Neural cell (in vitro differentiated cells): Measurements from ENCODE around the gene HBZ. TPM values are rescaled to one million over a fixed set of nuclear protein-coding genes. Genes with fewer than 3 reads are reported as not detected.
"Not testable (repeated sequence)": the region's sequence is repeated elsewhere in the genome, so short reads cannot be mapped to it uniquely, and the experiment has no call there.

ENCODE experiments used
- H2AFZ ChIP-seq: fragments of 200-600, 300-800 bp; sonication (generic), shearing (Covaris generic); 2 replicates; pipeline ENCODE4 v1.6.0; 2014; ENCODE audit warnings: low read depth, mild to moderate bottlenecking, antibody characterized with exemption, low read length, moderate library complexity
- H3F3A ChIP-seq: fragments of 200-600 bp; shearing (Covaris generic); 2 replicates; pipeline ENCODE4 v1.6.1; 2016; ENCODE audit warnings: mild to moderate bottlenecking, moderate library complexity, mixed read lengths, antibody characterized with exemption, low read length; ENCODE audit not compliant: insufficient read depth, poor library complexity, severe bottlenecking
- H3K27ac ChIP-seq: fragments of 200-600, 300-800 bp; sonication (generic), shearing (Covaris generic); 2 replicates; pipeline ENCODE4 v1.5.1; 2014; ENCODE audit warnings: mild to moderate bottlenecking, low read length, moderate library complexity
- H3K27me3 ChIP-seq: fragments of 300-800, 200-600 bp; sonication (generic), shearing (Covaris generic); 2 replicates; pipeline ENCODE4 v1.6.0; 2014; ENCODE audit warnings: mild to moderate bottlenecking, low read depth, low read length, moderate library complexity; ENCODE audit not compliant: insufficient read depth
- H3K36me3 ChIP-seq: fragments of 300-800, 200-600 bp; sonication (generic), shearing (Covaris generic); 2 replicates; pipeline ENCODE4 v1.5.1; 2014; ENCODE audit warnings: mild to moderate bottlenecking, antibody characterized with exemption, low read length, moderate library complexity; ENCODE audit not compliant: insufficient read depth
- H3K4me2 ChIP-seq: fragments of 300-800, 200-600 bp; sonication (generic), shearing (Covaris generic); 2 replicates; pipeline ENCODE4 v1.6.0; 2014; ENCODE audit warnings: mild to moderate bottlenecking, low read length
- H3K4me3 ChIP-seq: fragments of 300-800, 200-600 bp; sonication (generic), shearing (Covaris generic); 2 replicates; pipeline ENCODE4 v1.5.1; 2014; ENCODE audit warnings: mild to moderate bottlenecking, low read length, moderate library complexity
- H3K79me2 ChIP-seq: fragments of 200-600 bp; shearing (Covaris generic); replicated peaks from 2 replicates; pipeline ENCODE4 v1.6.0; 2014; ENCODE audit warnings: mild to moderate bottlenecking, low read length, moderate library complexity; ENCODE audit not compliant: insufficient read depth
- H3K9ac ChIP-seq: fragments of 300-800, 200-600 bp; sonication (generic), shearing (Covaris generic); 2 replicates; pipeline ENCODE4 v1.6.1; 2016; ENCODE audit warnings: mild to moderate bottlenecking, low read length, mixed read lengths
- H3K9me2 ChIP-seq: fragments of 200-600 bp; shearing (Covaris generic); 2 replicates; pipeline ENCODE4 v1.6.1; 2016; ENCODE audit warnings: mild to moderate bottlenecking, low read length, mixed read lengths; ENCODE audit not compliant: insufficient read depth
- H3K9me3 ChIP-seq: fragments of 200-600, 300-800 bp; sonication (generic), shearing (Covaris generic); 2 replicates; pipeline ENCODE4 v1.6.1; 2016; ENCODE audit warnings: mild to moderate bottlenecking, mixed run types, low read length, moderate library complexity, mixed read lengths
- H4K20me1 ChIP-seq: fragments of 200-600 bp; shearing (Covaris generic); 2 replicates; pipeline ENCODE4 v1.6.1; 2016; ENCODE audit warnings: mild to moderate bottlenecking, mixed run types; ENCODE audit not compliant: insufficient read depth
- EP300 ChIP-seq: fragments of 450-650 bp; conservative IDR thresholded peaks from 2 replicates; pipeline ENCODE4 v1.6.1; 2014; ENCODE audit warnings: antibody characterized with exemption, mild to moderate bottlenecking, moderate library complexity; ENCODE audit not compliant: poor library complexity, severe bottlenecking
- EZH2 ChIP-seq: fragments of 200-600, 300-800 bp; shearing (Covaris generic), sonication (generic); IDR thresholded peaks from 2 replicates; pipeline ENCODE4 v1.6.1; 2014; ENCODE audit warnings: antibody characterized with exemption, low read length, borderline replicate concordance, mild to moderate bottlenecking; ENCODE audit not compliant: insufficient read depth, poor library complexity, severe bottlenecking
- MXI1 ChIP-seq: fragments of 450-650 bp; conservative IDR thresholded peaks from 2 replicates; pipeline ENCODE4 v1.6.1; 2014; ENCODE audit warnings: antibody characterized with exemption, mild to moderate bottlenecking; ENCODE audit not compliant: poor library complexity, severe bottlenecking
- POLR2AphosphoS5 ChIP-seq: IDR thresholded peaks from 2 replicates; pipeline ENCODE4 v1.6.1; 2012
- RAD21 ChIP-seq: fragments of 450-650 bp; conservative IDR thresholded peaks from 2 replicates; pipeline ENCODE4 v1.6.1; 2014; ENCODE audit warnings: antibody characterized with exemption, mild to moderate bottlenecking, moderate library complexity
- REST ChIP-seq: IDR thresholded peaks from 2 replicates; pipeline ENCODE4 v1.6.1; 2012; ENCODE audit warnings: borderline replicate concordance
- SMC3 ChIP-seq: fragments of 450-650 bp; conservative IDR thresholded peaks from 2 replicates; pipeline ENCODE4 v1.6.1; 2014; ENCODE audit warnings: antibody characterized with exemption, mild to moderate bottlenecking, moderate library complexity; ENCODE audit not compliant: poor library complexity
- TAF1 ChIP-seq: IDR thresholded peaks from 2 replicates; pipeline ENCODE4 v1.6.1; 2012; ENCODE audit warnings: low read depth
- polyA plus RNA-seq: library from polyadenylated mRNA; depleted of rRNA; stranded (reverse); fragments of >200 nt; gene quantifications from 2 replicates; pipeline ENCODE4 v1.2.3, GENCODE V29; 2014
- TF ChIP-seq, protein P1 (sequence below): fragments of 450-650 bp; IDR thresholded peaks from 2 replicates; pipeline ENCODE4 v1.5.1; 2014; ENCODE audit warnings: antibody characterized with exemption, mild to moderate bottlenecking, moderate library complexity; ENCODE audit not compliant: poor library complexity, severe bottlenecking

Gene HBZ
- polyA plus RNA-seq, 1 donor from 2014 or later, result not detected

GRCh38 chr16:159136-159849 is 6.8 kb downstream of the HBZ start:
- no peaks in the 10 kb centered on the region for H4K20me1 ChIP-seq
- H3K9ac ChIP-seq, result no peak overlapping the region
- H3F3A ChIP-seq, result no peaks in the 10 kb centered on the region
- H3K27me3 ChIP-seq, result peaks cover 62% of the 10 kb centered on the region
- no peak overlapping the region for H3K4me2 ChIP-seq
- no peaks in the 10 kb centered on the region for H3K9me3 ChIP-seq
- H3K79me2 ChIP-seq, result no peaks in the 10 kb centered on the region
- H3K9me2 ChIP-seq, result no peaks in the 10 kb centered on the region
- H3K27ac ChIP-seq, result no peak overlapping the region
- H3K4me3 ChIP-seq, result no peak overlapping the region
- H2AFZ ChIP-seq, result no peak overlapping the region
- no peaks in the 10 kb centered on the region for H3K36me3 ChIP-seq
- TF ChIP-seq POLR2AphosphoS5, result no peak
- no peak for TF ChIP-seq EZH2
- TF ChIP-seq, protein P1, sequence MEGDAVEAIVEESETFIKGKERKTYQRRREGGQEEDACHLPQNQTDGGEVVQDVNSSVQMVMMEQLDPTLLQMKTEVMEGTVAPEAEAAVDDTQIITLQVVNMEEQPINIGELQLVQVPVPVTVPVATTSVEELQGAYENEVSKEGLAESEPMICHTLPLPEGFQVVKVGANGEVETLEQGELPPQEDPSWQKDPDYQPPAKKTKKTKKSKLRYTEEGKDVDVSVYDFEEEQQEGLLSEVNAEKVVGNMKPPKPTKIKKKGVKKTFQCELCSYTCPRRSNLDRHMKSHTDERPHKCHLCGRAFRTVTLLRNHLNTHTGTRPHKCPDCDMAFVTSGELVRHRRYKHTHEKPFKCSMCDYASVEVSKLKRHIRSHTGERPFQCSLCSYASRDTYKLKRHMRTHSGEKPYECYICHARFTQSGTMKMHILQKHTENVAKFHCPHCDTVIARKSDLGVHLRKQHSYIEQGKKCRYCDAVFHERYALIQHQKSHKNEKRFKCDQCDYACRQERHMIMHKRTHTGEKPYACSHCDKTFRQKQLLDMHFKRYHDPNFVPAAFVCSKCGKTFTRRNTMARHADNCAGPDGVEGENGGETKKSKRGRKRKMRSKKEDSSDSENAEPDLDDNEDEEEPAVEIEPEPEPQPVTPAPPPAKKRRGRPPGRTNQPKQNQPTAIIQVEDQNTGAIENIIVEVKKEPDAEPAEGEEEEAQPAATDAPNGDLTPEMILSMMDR, result no peak
- TF ChIP-seq REST, result no peak
- TF ChIP-seq EP300, result no peak
- no peak for TF ChIP-seq SMC3
- TF ChIP-seq TAF1, result no peak
- TF ChIP-seq MXI1, result no peak
- TF ChIP-seq RAD21, result no peak

GRCh38 chr16:160242-160641 is 7.8 kb downstream of the HBZ start:
- not testable (repeated sequence) for H3K79me2 ChIP-seq

More at GRCh38 chr16:160242-160641, 7.8 kb downstream of the HBZ start:
- H2AFZ ChIP-seq, H3K9me3 ChIP-seq, H3K9me2 ChIP-seq, H3K9ac ChIP-seq, H3K4me2 ChIP-seq, H3K27ac ChIP-seq, H3F3A ChIP-seq, H4K20me1 ChIP-seq, H3K36me3 ChIP-seq, H3K4me3 ChIP-seq: not testable (repeated sequence)
- H3K27me3 ChIP-seq, result peaks cover 56% of the 10 kb centered on the region
